KMS-11 (cell line): ENCODE data around the gene DLGAP1.

Experiments used
- H2AFZ ChIP-seq: fragments of 200-600 bp; sonication (generic); 2 replicates; pipeline ENCODE4 v1.6.1; 2016; ENCODE audit warnings: antibody characterized with exemption, mixed run types, low read depth
- H3K27ac ChIP-seq: fragments of 200-600 bp; sonication (generic); 2 replicates; pipeline ENCODE4 v1.6.1; 2016; ENCODE audit warnings: mild to moderate bottlenecking, mixed run types
- H3K27me3 ChIP-seq: fragments of 200-600 bp; sonication (generic); 2 replicates; pipeline ENCODE4 v1.6.1; 2017; ENCODE audit warnings: mild to moderate bottlenecking, low read depth, mixed run types, moderate library complexity; ENCODE audit not compliant: insufficient read depth
- H3K36me3 ChIP-seq: fragments of 200-600 bp; sonication (generic); 2 replicates; pipeline ENCODE4 v1.6.1; 2017; ENCODE audit warnings: mild to moderate bottlenecking, mixed run types; ENCODE audit not compliant: insufficient read depth
- H3K4me1 ChIP-seq: fragments of 200-600 bp; sonication (generic); 2 replicates; pipeline ENCODE4 v1.6.1; 2016; ENCODE audit warnings: mild to moderate bottlenecking, low read depth, mixed run types; ENCODE audit not compliant: poor library complexity, severe bottlenecking
- H3K4me2 ChIP-seq: fragments of 200-600 bp; sonication (generic); 2 replicates; pipeline ENCODE4 v1.7.0; 2016; ENCODE audit warnings: mild to moderate bottlenecking, mixed run types
- H3K4me3 ChIP-seq: fragments of 200-600 bp; sonication (generic); IDR thresholded peaks from 2 replicates; pipeline ENCODE4 v1.6.1; 2017; ENCODE audit warnings: low read depth, low read length, mixed read lengths; ENCODE audit not compliant: insufficient read depth
- H3K79me2 ChIP-seq: fragments of 200-600 bp; sonication (generic); 2 replicates; pipeline ENCODE4 v1.6.1; 2016; ENCODE audit warnings: low read depth, mixed run types; ENCODE audit not compliant: insufficient read depth
- H3K9ac ChIP-seq: fragments of 200-600 bp; sonication (generic); 2 replicates; pipeline ENCODE4 v1.6.1; 2016; ENCODE audit warnings: mild to moderate bottlenecking, mixed run types
- H4K20me1 ChIP-seq: fragments of 200-600 bp; sonication (generic); 2 replicates; pipeline ENCODE4 v1.6.1; 2016; ENCODE audit warnings: mild to moderate bottlenecking, mixed run types; ENCODE audit not compliant: insufficient read depth
- CTCF ChIP-seq: fragments of 200-600 bp; sonication (generic); conservative IDR thresholded peaks from 2 replicates; pipeline ENCODE4 v1.6.1; 2017; ENCODE audit warnings: low read depth, mild to moderate bottlenecking, antibody characterized with exemption, low read length, moderate library complexity, mixed read lengths

The DLGAP1 gene

GRCh38 chr18:4245456-4245855, 209.7 kb downstream of the DLGAP1 start:
- no peaks in the 10 kb centered on the region for H3K79me2 ChIP-seq
- H3K4me2 ChIP-seq: no peak overlapping the region
- no peak overlapping the region for H2AFZ ChIP-seq
- no peak overlapping the region for H3K9ac ChIP-seq
- no peaks in the 10 kb centered on the region for H3K4me1 ChIP-seq
- no peak for TF ChIP-seq CTCF
- no peak overlapping the region for H3K4me3 ChIP-seq
- no peaks in the 10 kb centered on the region for H3K36me3 ChIP-seq
- no peaks in the 10 kb centered on the region for H3K27me3 ChIP-seq
- no peak overlapping the region for H3K27ac ChIP-seq
- no peaks in the 10 kb centered on the region for H4K20me1 ChIP-seq

GRCh38 chr18:4242431-4243161, 212.5 kb downstream of the DLGAP1 start:
- H4K20me1 ChIP-seq: no peaks in the 10 kb centered on the region
- no peak overlapping the region for H3K27ac ChIP-seq
- no peaks in the 10 kb centered on the region for H3K27me3 ChIP-seq
- no peaks in the 10 kb centered on the region for H3K36me3 ChIP-seq
- no peak for TF ChIP-seq CTCF
- H3K79me2 ChIP-seq: no peaks in the 10 kb centered on the region
- H3K9ac ChIP-seq: no peak overlapping the region
- no peak overlapping the region for H3K4me2 ChIP-seq
- H3K4me3 ChIP-seq: no peak overlapping the region
- no peak overlapping the region for H2AFZ ChIP-seq
- H3K4me1 ChIP-seq: no peaks in the 10 kb centered on the region

- H3K4me1 ChIP-seq: no peaks in the 10 kb centered on the region
- no peak overlapping the region for H3K9ac ChIP-seq
- no peaks in the 10 kb centered on the region for H3K27me3 ChIP-seq
- H4K20me1 ChIP-seq: no peaks in the 10 kb centered on the region
- no peak overlapping the region for H3K4me2 ChIP-seq
- no peaks in the 10 kb centered on the region for H3K79me2 ChIP-seq
- H3K27ac ChIP-seq: no peak overlapping the region
- H2AFZ ChIP-seq: no peak overlapping the region
- no peaks in the 10 kb centered on the region for H3K36me3 ChIP-seq
- no peak for TF ChIP-seq CTCF
- H3K4me3 ChIP-seq: no peak overlapping the region
Measured at GRCh38 chr18:4241090-4241617, 214.0 kb downstream of the DLGAP1 start.

GRCh38 chr18:4238966-4239365, 216.1 kb downstream of the DLGAP1 start:
- H3K36me3 ChIP-seq: no peaks in the 10 kb centered on the region
- no peak for TF ChIP-seq CTCF
- no peak overlapping the region for H3K4me3 ChIP-seq
- H3K4me1 ChIP-seq: no peaks in the 10 kb centered on the region
- H2AFZ ChIP-seq: no peak overlapping the region
- H3K27ac ChIP-seq: no peak overlapping the region
- H3K79me2 ChIP-seq: no peaks in the 10 kb centered on the region
- no peak overlapping the region for H3K4me2 ChIP-seq
- H3K27me3 ChIP-seq: no peaks in the 10 kb centered on the region
- no peaks in the 10 kb centered on the region for H4K20me1 ChIP-seq
- no peak overlapping the region for H3K9ac ChIP-seq
